GM18508 (cell line): Measurements from ENCODE around the gene KRTAP10-9.
"Not testable (repeated sequence)": the region's sequence is repeated elsewhere in the genome, so short reads cannot be mapped to it uniquely, and the experiment has no call there.

Experiments used
- ATAC-seq: cut with Tn5 transposase; IDR thresholded peaks from one replicate; pipeline ENCODE4 v1.9.1; 2021; ENCODE audit warnings: moderate number of reproducible peaks; ENCODE audit not compliant: insufficient read depth, unreplicated experiment

The KRTAP10-9 gene

GRCh38 chr21:44594406-44594916, 32.4 kb upstream of the KRTAP10-9 start:
- ATAC-seq = no peak

GRCh38 chr21:44595524-44595923, 31.4 kb upstream of the KRTAP10-9 start:
- ATAC-seq = no peak

- ATAC-seq = no peak
Observed at GRCh38 chr21:44596068-44596725, 30.7 kb upstream of the KRTAP10-9 start.

- no peak for ATAC-seq
Observed at GRCh38 chr21:44598061-44598460, 28.8 kb upstream of the KRTAP10-9 start.

- ATAC-seq = no peak
Observed at GRCh38 chr21:44599264-44600029, 27.4 kb upstream of the KRTAP10-9 start.

- not testable (repeated sequence) for ATAC-seq
Observed at GRCh38 chr21:44600118-44600978, 26.5 kb upstream of the KRTAP10-9 start, which contains the start of gene KRTAP10-7. Gene KRTAP10-7 (plus strand): TSS chr21:44600597. CDS start chr21:44600622, 25 bp downstream.

GRCh38 chr21:44601091-44601490, 25.8 kb upstream of the KRTAP10-9 start:
- ATAC-seq = not testable (repeated sequence)

GRCh38 chr21:44601596-44602462, 25.1 kb upstream of the KRTAP10-9 start:
- ATAC-seq = no peak

- no peak for ATAC-seq
Observed at GRCh38 chr21:44602463-44602850, 24.4 kb upstream of the KRTAP10-9 start.

- ATAC-seq = no peak
Observed at GRCh38 chr21:44603109-44603875, 23.6 kb upstream of the KRTAP10-9 start.

- ATAC-seq = no peak
Observed at GRCh38 chr21:44603911-44604310, 23.0 kb upstream of the KRTAP10-9 start.

- ATAC-seq = no peak
Observed at GRCh38 chr21:44606495-44606894, 20.4 kb upstream of the KRTAP10-9 start.

GRCh38 chr21:44609193-44609592, 17.7 kb upstream of the KRTAP10-9 start:
- no peak for ATAC-seq

- ATAC-seq = not testable (repeated sequence)
Observed at GRCh38 chr21:44610157-44610843, 16.6 kb upstream of the KRTAP10-9 start.

GRCh38 chr21:44611551-44611950, 15.3 kb upstream of the KRTAP10-9 start:
- ATAC-seq = no peak

- no peak for ATAC-seq
Observed at GRCh38 chr21:44612029-44612486, 14.8 kb upstream of the KRTAP10-9 start, which contains the start of gene KRTAP10-8. Gene KRTAP10-8 (plus strand): TSS chr21:44612079. CDS start chr21:44612101, 22 bp downstream.

- no peak for ATAC-seq
Observed at GRCh38 chr21:44612669-44613229, 14.1 kb upstream of the KRTAP10-9 start.
